Activated CD8-positive, alpha-beta memory T cell treated with anti-CD3 and anti-CD28 coated beads for 4 hours (primary cell): ENCODE measurements around the gene GPS1.
A peak's percentile ranks its signal among the peaks of the same experiment; 100 is the strongest.

ENCODE experiments used
- DNase-seq, 2 donors: peaks; one replicate each; pipeline ENCODE4 v3.0.0-alpha.2; 2020; ENCODE audit warnings: low read depth in 2 of 2

GPS1 gene

GRCh38 chr17:82103553-82104451 lies 52.1 kb downstream of the GPS1 start:
- no peak for DNase-seq

- DNase-seq: no peak
Observed at GRCh38 chr17:82104797-82105416, 53.2 kb downstream of the GPS1 start.

GRCh38 chr17:82105417-82105881 lies 53.8 kb downstream of the GPS1 start:
- no peak for DNase-seq

- DNase-seq: peak in 1 of 2 donors; percentile 21
Observed at GRCh38 chr17:82105882-82106687, 54.4 kb downstream of the GPS1 start.

- no peak for DNase-seq
Observed at GRCh38 chr17:82106688-82107305, 55.1 kb downstream of the GPS1 start.
